H9 (cell line): ENCODE measurements around the gene LRRC34. TPM values are rescaled to one million over a fixed set of nuclear protein-coding genes. Genes with fewer than 3 reads are reported as not detected.

ENCODE experiments used
- DNase-seq: peaks from one replicate; pipeline ENCODE4 v3.0.0-alpha.2; 2017
- H2AFZ ChIP-seq: one replicate; pipeline ENCODE4 v1.6.1; 2013; ENCODE audit warnings: mild to moderate bottlenecking, low read length, control low read depth, moderate library complexity
- H2AK5ac ChIP-seq: 2 replicates; pipeline ENCODE4 v1.6.1; 2013; ENCODE audit warnings: low read length, control low read depth, mixed read lengths; ENCODE audit not compliant: insufficient read length
- H2BK120ac ChIP-seq: one replicate; pipeline ENCODE4 v1.6.1; 2013; ENCODE audit warnings: low read depth, mild to moderate bottlenecking, low read length, control low read depth, inconsistent platforms; ENCODE audit not compliant: poor library complexity, severe bottlenecking
- H2BK12ac ChIP-seq: 2 replicates; pipeline ENCODE4 v1.6.1; 2013; ENCODE audit warnings: low read length, control low read depth, mixed read lengths, low read depth; ENCODE audit not compliant: insufficient read length
- H2BK15ac ChIP-seq: 2 replicates; pipeline ENCODE4 v1.6.1; 2013; ENCODE audit warnings: low read depth, low read length, control low read depth
- H2BK20ac ChIP-seq: one replicate; pipeline ENCODE4 v1.6.1; 2013; ENCODE audit warnings: low read depth, mild to moderate bottlenecking, low read length, control low read depth, inconsistent platforms; ENCODE audit not compliant: poor library complexity, severe bottlenecking
- H2BK5ac ChIP-seq: 2 replicates; pipeline ENCODE4 v1.6.1; 2013; ENCODE audit warnings: low read length, control low read depth, mixed read lengths; ENCODE audit not compliant: insufficient read length
- H3K14ac ChIP-seq: 2 replicates; pipeline ENCODE4 v1.6.1; 2013; ENCODE audit warnings: low read length, control low read depth; ENCODE audit not compliant: insufficient read depth
- H3K18ac ChIP-seq: 2 replicates; pipeline ENCODE4 v1.6.1; 2013; ENCODE audit warnings: low read depth, mild to moderate bottlenecking, mixed read lengths, low read length, control low read depth; ENCODE audit not compliant: insufficient read length
- H3K23ac ChIP-seq: 2 replicates; pipeline ENCODE4 v1.6.1; 2013; ENCODE audit warnings: low read length, control low read depth, mixed read lengths, low read depth; ENCODE audit not compliant: insufficient read length
- H3K23me2 ChIP-seq: 2 replicates; pipeline ENCODE4 v1.6.1; 2013; ENCODE audit warnings: low read depth, mild to moderate bottlenecking, mixed read lengths, low read length, control low read depth; ENCODE audit not compliant: insufficient read length, poor library complexity, severe bottlenecking
- H3K27ac ChIP-seq: 2 replicates; pipeline ENCODE4 v1.5.1; 2013; ENCODE audit warnings: low read length, control low read depth, mixed read lengths, low read depth; ENCODE audit not compliant: insufficient read length
- H3K27me3 ChIP-seq: 2 replicates; pipeline ENCODE4 v1.6.1; 2013; ENCODE audit warnings: low read length, control low read depth, inconsistent platforms; ENCODE audit not compliant: insufficient read depth
- H3K4ac ChIP-seq: 2 replicates; pipeline ENCODE4 v1.6.1; 2013; ENCODE audit warnings: low read depth, mild to moderate bottlenecking, control low read depth, inconsistent platforms, low read length, moderate library complexity
- H3K4me1 ChIP-seq: 2 replicates; pipeline ENCODE4 v1.6.1; 2013; ENCODE audit warnings: low read length, control low read depth, inconsistent platforms; ENCODE audit not compliant: insufficient read depth
- H3K4me2 ChIP-seq: 2 replicates; pipeline ENCODE4 v1.6.1; 2013; ENCODE audit warnings: low read length, control low read depth, mixed read lengths; ENCODE audit not compliant: insufficient read length, insufficient read depth
- H3K56ac ChIP-seq: 2 replicates; pipeline ENCODE4 v1.6.1; 2013; ENCODE audit warnings: low read depth, mild to moderate bottlenecking, mixed read lengths, low read length, control low read depth; ENCODE audit not compliant: insufficient read length
- H3K79me1 ChIP-seq: 2 replicates; pipeline ENCODE4 v1.6.1; 2013; ENCODE audit warnings: low read depth, mild to moderate bottlenecking, moderate library complexity, low read length, control low read depth, inconsistent platforms; ENCODE audit not compliant: insufficient read depth, poor library complexity, severe bottlenecking
- H3K79me2 ChIP-seq: 2 replicates; pipeline ENCODE4 v1.6.1; 2013; ENCODE audit warnings: low read length, control low read depth, inconsistent platforms; ENCODE audit not compliant: insufficient read depth
- H3K9ac ChIP-seq: 2 replicates; pipeline ENCODE4 v1.6.1; 2013; ENCODE audit warnings: low read length, control low read depth, mixed read lengths; ENCODE audit not compliant: insufficient read length; ENCODE audit errors: extremely low read depth
- H3K9me3 ChIP-seq: one replicate; pipeline ENCODE4 v1.6.1; 2013; ENCODE audit warnings: low read depth, low read length, inconsistent platforms; ENCODE audit not compliant: control insufficient read depth
- H3T11ph ChIP-seq: one replicate; pipeline ENCODE4 v1.6.1; 2013; ENCODE audit warnings: mild to moderate bottlenecking, low read length, control low read depth, inconsistent platforms
- H4K20me1 ChIP-seq: one replicate; pipeline ENCODE4 v1.6.1; 2013; ENCODE audit not compliant: control insufficient read depth, insufficient read length, insufficient read depth
- H4K5ac ChIP-seq: 2 replicates; pipeline ENCODE4 v1.6.1; 2013; ENCODE audit warnings: low read depth, mild to moderate bottlenecking, mixed read lengths, low read length, control low read depth; ENCODE audit not compliant: insufficient read length
- H4K8ac ChIP-seq: replicated peaks from 2 replicates; pipeline ENCODE4 v1.6.1; 2013; ENCODE audit warnings: low read length, control low read depth, mixed read lengths, low read depth; ENCODE audit not compliant: insufficient read length
- H4K91ac ChIP-seq: 2 replicates; pipeline ENCODE4 v1.6.1; 2013; ENCODE audit warnings: low read depth, mild to moderate bottlenecking, moderate library complexity, mixed read lengths, low read length, control low read depth; ENCODE audit not compliant: insufficient read length
- H3K27ac Mint-ChIP-seq, 3 experiments: 2 replicates in 2 of 3; 3 replicates in 1 of 3; pipeline ENCODE4 v1.8.0; 2020 to 2021; ENCODE audit warnings: mixed read lengths in 3 of 3, mild to moderate bottlenecking in 1 of 3, moderate library complexity in 1 of 3
- H3K27me3 Mint-ChIP-seq: 2 replicates; pipeline ENCODE4 v1.8.0; 2021; ENCODE audit warnings: low read depth, mild to moderate bottlenecking, moderate library complexity, mixed read lengths
- H3K36me3 Mint-ChIP-seq, 3 experiments: 2 replicates in 2 of 3; 3 replicates in 1 of 3; pipeline ENCODE4 v1.8.0; 2020 to 2021; ENCODE audit warnings: low read depth in 3 of 3, mixed read lengths in 3 of 3; ENCODE audit not compliant: insufficient read depth in 1 of 3
- H3K4me1 Mint-ChIP-seq, 2 experiments: 2 replicates each; pipeline ENCODE4 v1.8.0; 2020; ENCODE audit warnings: mixed read lengths in 2 of 2
- H3K4me3 Mint-ChIP-seq, 2 experiments: 2 replicates in 1 of 2; 3 replicates in 1 of 2; pipeline ENCODE4 v1.8.0; 2020 to 2021; ENCODE audit warnings: mild to moderate bottlenecking in 2 of 2, mixed read lengths in 2 of 2, moderate library complexity in 1 of 2
- H3K9me3 Mint-ChIP-seq, 2 experiments: 2 replicates in 1 of 2; 3 replicates in 1 of 2; pipeline ENCODE4 v1.8.0; 2020; ENCODE audit warnings: mild to moderate bottlenecking in 2 of 2, mixed read lengths in 2 of 2, moderate library complexity in 1 of 2
- WGBS: extraction: QIAGEN DNeasy Blood & Tissue Kit; methylation state at CpG from one replicate; pipeline ENCODE4 v1.1.7; 2013; ENCODE audit warnings: missing lambda C conversion rate, low lambda C conversion rate, mixed read lengths; ENCODE audit not compliant: insufficient read length; ENCODE audit errors: extremely low coverage; 5-methylcytosine and 5-hydroxymethylcytosine counted together
- total RNA-seq: library from RNA; stranded (reverse); gene quantifications from 2 replicates; pipeline ENCODE4 v1.2.1, GENCODE V29; 2021
- TF ChIP-seq, protein P1 (sequence below): fragments of 200-600 bp; sonication (generic); conservative IDR thresholded peaks from 3 replicates; pipeline ENCODE4 v1.8.0; 2021; ENCODE audit warnings: antibody characterized with exemption, mild to moderate bottlenecking

Gene LRRC34
- total RNA-seq, 1 experiment from 2014 or later = 4.6 TPM

DNA sequence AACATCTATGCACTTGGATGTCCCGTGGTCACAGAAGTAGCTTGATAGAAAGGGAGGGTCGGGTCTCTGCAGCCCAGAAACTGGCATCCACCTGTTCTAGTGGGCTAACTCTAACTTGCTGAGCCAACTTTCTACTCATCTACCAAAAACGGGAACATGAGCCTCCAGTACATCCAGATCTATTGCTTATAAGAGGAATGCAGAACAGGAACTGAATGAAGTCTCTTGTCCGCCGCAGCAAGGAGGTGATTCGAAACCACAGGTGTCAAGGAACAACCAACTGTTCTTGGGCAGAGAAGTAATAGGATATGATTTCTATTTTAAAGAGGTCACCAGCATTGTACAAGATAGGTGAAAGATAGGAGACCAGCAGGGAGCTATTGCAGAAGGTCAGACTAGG is 65.8 kb downstream of the LRRC34 start:
- H4K91ac ChIP-seq = no peak overlapping the region
- H3K23me2 ChIP-seq = no peaks in the 10 kb centered on the region
- H3K56ac ChIP-seq = no peak overlapping the region
- H3K4me3 Mint-ChIP-seq = no peak overlapping the region
- no peak overlapping the region for H3K9ac ChIP-seq
- no peak overlapping the region for H2BK12ac ChIP-seq
- no peak overlapping the region for H2AK5ac ChIP-seq
- no peaks in the 10 kb centered on the region for H3K27me3 ChIP-seq
- H3K27ac ChIP-seq = no peak overlapping the region
- WGBS = no CpG with 5 or more reads among the region's 6 CpGs
- no peak overlapping the region for H2BK15ac ChIP-seq
- no peak overlapping the region for H3T11ph ChIP-seq
- no peak overlapping the region for H3K27ac Mint-ChIP-seq
- no peak overlapping the region for H2BK5ac ChIP-seq
- no peak overlapping the region for H3K14ac ChIP-seq
- H2AFZ ChIP-seq = no peak overlapping the region
- TF ChIP-seq, protein P1, sequence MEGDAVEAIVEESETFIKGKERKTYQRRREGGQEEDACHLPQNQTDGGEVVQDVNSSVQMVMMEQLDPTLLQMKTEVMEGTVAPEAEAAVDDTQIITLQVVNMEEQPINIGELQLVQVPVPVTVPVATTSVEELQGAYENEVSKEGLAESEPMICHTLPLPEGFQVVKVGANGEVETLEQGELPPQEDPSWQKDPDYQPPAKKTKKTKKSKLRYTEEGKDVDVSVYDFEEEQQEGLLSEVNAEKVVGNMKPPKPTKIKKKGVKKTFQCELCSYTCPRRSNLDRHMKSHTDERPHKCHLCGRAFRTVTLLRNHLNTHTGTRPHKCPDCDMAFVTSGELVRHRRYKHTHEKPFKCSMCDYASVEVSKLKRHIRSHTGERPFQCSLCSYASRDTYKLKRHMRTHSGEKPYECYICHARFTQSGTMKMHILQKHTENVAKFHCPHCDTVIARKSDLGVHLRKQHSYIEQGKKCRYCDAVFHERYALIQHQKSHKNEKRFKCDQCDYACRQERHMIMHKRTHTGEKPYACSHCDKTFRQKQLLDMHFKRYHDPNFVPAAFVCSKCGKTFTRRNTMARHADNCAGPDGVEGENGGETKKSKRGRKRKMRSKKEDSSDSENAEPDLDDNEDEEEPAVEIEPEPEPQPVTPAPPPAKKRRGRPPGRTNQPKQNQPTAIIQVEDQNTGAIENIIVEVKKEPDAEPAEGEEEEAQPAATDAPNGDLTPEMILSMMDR = no peak
- H3K9me3 Mint-ChIP-seq = no peaks in the 10 kb centered on the region
- no peak for DNase-seq
- H4K5ac ChIP-seq = no peak overlapping the region
- no peak overlapping the region for H3K18ac ChIP-seq
- no peak overlapping the region for H3K23ac ChIP-seq
- H3K79me1 ChIP-seq = no peaks in the 10 kb centered on the region
- no peak overlapping the region for H3K4me2 ChIP-seq
- no peak overlapping the region for H2BK20ac ChIP-seq
- no peaks in the 10 kb centered on the region; the same call in 1 of the 2 replicates for H3K27me3 Mint-ChIP-seq
- no peak overlapping the region for H4K8ac ChIP-seq
- no peaks in the 10 kb centered on the region for H4K20me1 ChIP-seq
- no peaks in the 10 kb centered on the region for H3K9me3 ChIP-seq
- no peak overlapping the region for H3K4ac ChIP-seq
- no peaks in the 10 kb centered on the region for H3K79me2 ChIP-seq
- no peaks in the 10 kb centered on the region for H3K36me3 Mint-ChIP-seq
- H3K4me1 ChIP-seq = no peaks in the 10 kb centered on the region
- no peak overlapping the region for H2BK120ac ChIP-seq
- peaks cover 11% of the 10 kb centered on the region in 2 experiments for H3K4me1 Mint-ChIP-seq
